ENCODE data around the gene NLK.
A peak's percentile ranks its signal among the peaks of the same experiment; 100 is the strongest.

DNA sequence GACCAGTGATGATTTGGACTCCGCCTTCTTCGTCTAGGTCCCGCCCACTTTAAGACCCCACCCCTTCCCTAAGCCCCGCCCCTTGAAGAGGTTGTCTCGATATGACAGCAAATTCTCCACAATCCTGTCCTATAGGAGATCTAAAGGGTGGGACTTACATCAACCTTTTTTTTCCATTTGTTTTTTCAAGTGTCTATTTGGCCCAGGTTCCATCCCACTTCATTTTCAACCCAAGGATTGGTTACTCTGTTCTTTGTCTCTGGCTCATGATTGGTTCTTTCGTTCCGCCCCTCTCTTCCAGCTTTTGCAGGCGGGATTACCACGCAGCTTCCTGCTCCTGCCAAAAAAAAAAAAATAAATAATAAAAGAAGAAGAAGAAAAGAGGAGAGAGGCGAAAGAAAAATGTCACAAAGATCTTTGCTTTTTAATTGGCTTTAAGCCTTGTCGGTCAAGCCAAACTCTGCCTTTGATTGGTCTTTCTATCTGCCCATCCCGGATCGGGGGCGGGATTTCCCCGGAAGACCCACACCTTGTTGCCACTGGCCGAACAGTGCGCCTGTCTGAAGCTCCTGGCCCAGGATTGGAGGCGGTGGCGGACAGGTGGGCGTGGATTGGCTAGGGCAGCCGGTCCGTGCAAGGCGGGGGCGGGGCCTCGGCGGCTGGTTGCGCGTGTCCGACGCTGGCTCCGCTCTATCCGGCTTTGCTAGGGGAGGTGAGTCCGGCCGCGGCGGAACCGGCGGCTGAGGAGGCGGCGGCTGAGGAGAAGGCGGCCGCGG lies 1.2 kb upstream of the NLK start:
- peak; percentile 20 for TF ChIP-seq MYC (IDR thresholded peaks at IDR 0.05; ENCODE audit: low read depth, low read length)
- TF ChIP-seq, protein P1, sequence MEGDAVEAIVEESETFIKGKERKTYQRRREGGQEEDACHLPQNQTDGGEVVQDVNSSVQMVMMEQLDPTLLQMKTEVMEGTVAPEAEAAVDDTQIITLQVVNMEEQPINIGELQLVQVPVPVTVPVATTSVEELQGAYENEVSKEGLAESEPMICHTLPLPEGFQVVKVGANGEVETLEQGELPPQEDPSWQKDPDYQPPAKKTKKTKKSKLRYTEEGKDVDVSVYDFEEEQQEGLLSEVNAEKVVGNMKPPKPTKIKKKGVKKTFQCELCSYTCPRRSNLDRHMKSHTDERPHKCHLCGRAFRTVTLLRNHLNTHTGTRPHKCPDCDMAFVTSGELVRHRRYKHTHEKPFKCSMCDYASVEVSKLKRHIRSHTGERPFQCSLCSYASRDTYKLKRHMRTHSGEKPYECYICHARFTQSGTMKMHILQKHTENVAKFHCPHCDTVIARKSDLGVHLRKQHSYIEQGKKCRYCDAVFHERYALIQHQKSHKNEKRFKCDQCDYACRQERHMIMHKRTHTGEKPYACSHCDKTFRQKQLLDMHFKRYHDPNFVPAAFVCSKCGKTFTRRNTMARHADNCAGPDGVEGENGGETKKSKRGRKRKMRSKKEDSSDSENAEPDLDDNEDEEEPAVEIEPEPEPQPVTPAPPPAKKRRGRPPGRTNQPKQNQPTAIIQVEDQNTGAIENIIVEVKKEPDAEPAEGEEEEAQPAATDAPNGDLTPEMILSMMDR (IDR thresholded peaks at IDR 0.05; ENCODE audit: low read depth, low read length): no peak
- TF ChIP-seq POLR2A (IDR thresholded peaks at IDR 0.05; ENCODE audit: extremely low read depth, insufficient read length): peak; percentile 59
